Measurements from ENCODE around the gene SHE. TPM values are rescaled to one million over a fixed set of nuclear protein-coding genes. Genes with fewer than 3 reads are reported as not detected.

The SHE gene
- total RNA-seq, 1 experiment from 2014 or later, result 0.79 TPM

GRCh38 chr1:154468535-154469250, 33.5 kb downstream of the SHE start:
- Mint-ChIP-seq H3K4me3 (no peak overlapping the region), H3K27me3 (ENCODE audit: low read depth) (no peaks in the 10 kb centered on the region), H3K9me3 (no peaks in the 10 kb centered on the region), H3K4me1 (peaks cover 12% of the 10 kb centered on the region), H3K27ac (no peak overlapping the region), H3K36me3 (no peaks in the 10 kb centered on the region)
- ATAC-seq (no peak), DNase-seq (ENCODE audit: low spot score) (no peak)
- no peak for TF ChIP-seq SMAD4 (CRISPR knock-in tag; IDR thresholded peaks at IDR 0.05)
- TF ChIP-seq, protein P1, sequence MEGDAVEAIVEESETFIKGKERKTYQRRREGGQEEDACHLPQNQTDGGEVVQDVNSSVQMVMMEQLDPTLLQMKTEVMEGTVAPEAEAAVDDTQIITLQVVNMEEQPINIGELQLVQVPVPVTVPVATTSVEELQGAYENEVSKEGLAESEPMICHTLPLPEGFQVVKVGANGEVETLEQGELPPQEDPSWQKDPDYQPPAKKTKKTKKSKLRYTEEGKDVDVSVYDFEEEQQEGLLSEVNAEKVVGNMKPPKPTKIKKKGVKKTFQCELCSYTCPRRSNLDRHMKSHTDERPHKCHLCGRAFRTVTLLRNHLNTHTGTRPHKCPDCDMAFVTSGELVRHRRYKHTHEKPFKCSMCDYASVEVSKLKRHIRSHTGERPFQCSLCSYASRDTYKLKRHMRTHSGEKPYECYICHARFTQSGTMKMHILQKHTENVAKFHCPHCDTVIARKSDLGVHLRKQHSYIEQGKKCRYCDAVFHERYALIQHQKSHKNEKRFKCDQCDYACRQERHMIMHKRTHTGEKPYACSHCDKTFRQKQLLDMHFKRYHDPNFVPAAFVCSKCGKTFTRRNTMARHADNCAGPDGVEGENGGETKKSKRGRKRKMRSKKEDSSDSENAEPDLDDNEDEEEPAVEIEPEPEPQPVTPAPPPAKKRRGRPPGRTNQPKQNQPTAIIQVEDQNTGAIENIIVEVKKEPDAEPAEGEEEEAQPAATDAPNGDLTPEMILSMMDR (IDR thresholded peaks at IDR 0.05), result no peak
- TF ChIP-seq ZNF281 (CRISPR knock-in tag; IDR thresholded peaks at IDR 0.05), result no peak
- TF ChIP-seq ELF4 (CRISPR knock-in tag; IDR thresholded peaks at IDR 0.05; ENCODE audit: low read depth), result no peak
- no peak for TF ChIP-seq ESRRA (CRISPR knock-in tag; IDR thresholded peaks at IDR 0.05; ENCODE audit: borderline replicate concordance)
- ChIA-PET POLR2A (interaction anchor here (0.7 to 1.4 kb wide), 2 partner anchors 61 to 211 kb away, joined by 3 read pairs; no protein-coding TSS in a partner anchor), CTCF (interaction anchor here (0.5 to 5.4 kb wide), 4 partner anchors 10 to 197 kb away, joined by 3 to 27 read pairs (median 9); no protein-coding TSS in a partner anchor)

GRCh38 chr1:154467434-154468102, 34.6 kb downstream of the SHE start:
- DNase-seq (ENCODE audit: low spot score) (no peak), ATAC-seq (no peak)
- Mint-ChIP-seq H3K27ac (no peak overlapping the region), H3K36me3 (no peaks in the 10 kb centered on the region), H3K9me3 (no peaks in the 10 kb centered on the region), H3K4me1 (peaks cover 16% of the 10 kb centered on the region), H3K4me3 (no peak overlapping the region), H3K27me3 (ENCODE audit: low read depth) (no peaks in the 10 kb centered on the region)
- CTCF ChIA-PET, result interaction anchor here (0.7 to 5.4 kb wide), 5 partner anchors 12 to 92 kb away, joined by 3 to 27 read pairs (median 6); no protein-coding TSS in a partner anchor
- POLR2A ChIA-PET, result interaction anchor here (1.4 kb wide), 1 partner anchor 60 kb away, joined by 3 read pairs; no protein-coding TSS in a partner anchor
- TF ChIP-seq, protein P2, sequence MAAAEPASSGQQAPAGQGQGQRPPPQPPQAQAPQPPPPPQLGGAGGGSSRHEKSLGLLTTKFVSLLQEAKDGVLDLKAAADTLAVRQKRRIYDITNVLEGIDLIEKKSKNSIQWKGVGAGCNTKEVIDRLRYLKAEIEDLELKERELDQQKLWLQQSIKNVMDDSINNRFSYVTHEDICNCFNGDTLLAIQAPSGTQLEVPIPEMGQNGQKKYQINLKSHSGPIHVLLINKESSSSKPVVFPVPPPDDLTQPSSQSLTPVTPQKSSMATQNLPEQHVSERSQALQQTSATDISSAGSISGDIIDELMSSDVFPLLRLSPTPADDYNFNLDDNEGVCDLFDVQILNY (CRISPR knock-in tag; IDR thresholded peaks at IDR 0.05), result no peak
- no peak for TF ChIP-seq GABPB1 (CRISPR knock-in tag; IDR thresholded peaks at IDR 0.05)
- TF ChIP-seq GRHL2 (CRISPR knock-in tag; IDR thresholded peaks at IDR 0.05; ENCODE audit: insufficient replicate concordance, severe bottlenecking), result no peak
- no peak for TF ChIP-seq ARID4B (CRISPR knock-in tag; IDR thresholded peaks at IDR 0.05; ENCODE audit: borderline replicate concordance)
- no peak for TF ChIP-seq NFE2L1 (CRISPR knock-in tag; IDR thresholded peaks at IDR 0.05)
- TF ChIP-seq CREM (CRISPR knock-in tag; IDR thresholded peaks at IDR 0.05), result no peak
- no peak for TF ChIP-seq PRRX2 (CRISPR knock-in tag; IDR thresholded peaks at IDR 0.05)
- no peak for TF ChIP-seq ZNF138 (CRISPR knock-in tag; conservative IDR thresholded peaks at IDR 0.05)
- TF ChIP-seq, protein P3, sequence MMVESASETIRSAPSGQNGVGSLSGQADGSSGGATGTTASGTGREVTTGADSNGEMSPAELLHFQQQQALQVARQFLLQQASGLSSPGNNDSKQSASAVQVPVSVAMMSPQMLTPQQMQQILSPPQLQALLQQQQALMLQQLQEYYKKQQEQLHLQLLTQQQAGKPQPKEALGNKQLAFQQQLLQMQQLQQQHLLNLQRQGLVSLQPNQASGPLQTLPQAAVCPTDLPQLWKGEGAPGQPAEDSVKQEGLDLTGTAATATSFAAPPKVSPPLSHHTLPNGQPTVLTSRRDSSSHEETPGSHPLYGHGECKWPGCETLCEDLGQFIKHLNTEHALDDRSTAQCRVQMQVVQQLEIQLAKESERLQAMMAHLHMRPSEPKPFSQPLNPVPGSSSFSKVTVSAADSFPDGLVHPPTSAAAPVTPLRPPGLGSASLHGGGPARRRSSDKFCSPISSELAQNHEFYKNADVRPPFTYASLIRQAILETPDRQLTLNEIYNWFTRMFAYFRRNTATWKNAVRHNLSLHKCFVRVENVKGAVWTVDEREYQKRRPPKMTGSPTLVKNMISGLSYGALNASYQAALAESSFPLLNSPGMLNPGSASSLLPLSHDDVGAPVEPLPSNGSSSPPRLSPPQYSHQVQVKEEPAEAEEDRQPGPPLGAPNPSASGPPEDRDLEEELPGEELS (CRISPR knock-in tag; IDR thresholded peaks at IDR 0.05), result no peak
- TF ChIP-seq FOXK1 (CRISPR knock-in tag; IDR thresholded peaks at IDR 0.05), result no peak
- no peak for TF ChIP-seq ZMAT4 (CRISPR knock-in tag; IDR thresholded peaks at IDR 0.05)
- TF ChIP-seq ZNF219 (CRISPR knock-in tag; IDR thresholded peaks at IDR 0.05; ENCODE audit: borderline replicate concordance), result no peak
